Breast epithelium (tissue), 3 donors: Measurements from ENCODE around the gene ALG6.

Experiments
- CTCF ChIP-seq, 3 donors: fragments of 450-650 bp; IDR thresholded peaks; one replicate each; pipeline ENCODE4 v1.5.1; 2016 to 2017; ENCODE audit warnings: antibody characterized with exemption in 3 of 3, mild to moderate bottlenecking in 3 of 3, moderate library complexity in 3 of 3
- POLR2A ChIP-seq: fragments of 450-650 bp; IDR thresholded peaks from one replicate; pipeline ENCODE4 v1.6.1; 2016; ENCODE audit warnings: antibody characterized with exemption, mild to moderate bottlenecking, moderate library complexity
- POLR2AphosphoS5 ChIP-seq, 3 donors: sonication (generic); formaldehyde crosslinking; IDR thresholded peaks; one replicate each; pipeline ENCODE4 v1.6.1; 2017; ENCODE audit warnings: antibody characterized with exemption in 3 of 3

- TF ChIP-seq POLR2A = no peak
- TF ChIP-seq CTCF (IDR thresholded peaks at IDR 0.05) = no peak
- TF ChIP-seq POLR2AphosphoS5 (IDR thresholded peaks at IDR 0.05) = no peak
These were observed 44.2 kb upstream of the ALG6 start for GRCh38 chr1:63322944-63323864.
